H9 (cell line): ENCODE results near the gene STK32B. TPM values are rescaled to one million over a fixed set of nuclear protein-coding genes. Genes with fewer than 3 reads are reported as not detected.
"Not testable (repeated sequence)": the region's sequence is repeated elsewhere in the genome, so short reads cannot be mapped to it uniquely, and the experiment has no call there.

Source experiments
- DNase-seq: peaks from one replicate; pipeline ENCODE4 v3.0.0-alpha.2; 2017
- H2AFZ ChIP-seq: one replicate; pipeline ENCODE4 v1.6.1; 2013; ENCODE audit warnings: mild to moderate bottlenecking, low read length, control low read depth, moderate library complexity
- H2AK5ac ChIP-seq: 2 replicates; pipeline ENCODE4 v1.6.1; 2013; ENCODE audit warnings: low read length, control low read depth, mixed read lengths; ENCODE audit not compliant: insufficient read length
- H2BK120ac ChIP-seq: one replicate; pipeline ENCODE4 v1.6.1; 2013; ENCODE audit warnings: low read depth, mild to moderate bottlenecking, low read length, control low read depth, inconsistent platforms; ENCODE audit not compliant: poor library complexity, severe bottlenecking
- H2BK12ac ChIP-seq: 2 replicates; pipeline ENCODE4 v1.6.1; 2013; ENCODE audit warnings: low read length, control low read depth, mixed read lengths, low read depth; ENCODE audit not compliant: insufficient read length
- H2BK15ac ChIP-seq: 2 replicates; pipeline ENCODE4 v1.6.1; 2013; ENCODE audit warnings: low read depth, low read length, control low read depth
- H2BK20ac ChIP-seq: one replicate; pipeline ENCODE4 v1.6.1; 2013; ENCODE audit warnings: low read depth, mild to moderate bottlenecking, low read length, control low read depth, inconsistent platforms; ENCODE audit not compliant: poor library complexity, severe bottlenecking
- H2BK5ac ChIP-seq: 2 replicates; pipeline ENCODE4 v1.6.1; 2013; ENCODE audit warnings: low read length, control low read depth, mixed read lengths; ENCODE audit not compliant: insufficient read length
- H3K14ac ChIP-seq: 2 replicates; pipeline ENCODE4 v1.6.1; 2013; ENCODE audit warnings: low read length, control low read depth; ENCODE audit not compliant: insufficient read depth
- H3K18ac ChIP-seq: 2 replicates; pipeline ENCODE4 v1.6.1; 2013; ENCODE audit warnings: low read depth, mild to moderate bottlenecking, mixed read lengths, low read length, control low read depth; ENCODE audit not compliant: insufficient read length
- H3K23ac ChIP-seq: 2 replicates; pipeline ENCODE4 v1.6.1; 2013; ENCODE audit warnings: low read length, control low read depth, mixed read lengths, low read depth; ENCODE audit not compliant: insufficient read length
- H3K23me2 ChIP-seq: 2 replicates; pipeline ENCODE4 v1.6.1; 2013; ENCODE audit warnings: low read depth, mild to moderate bottlenecking, mixed read lengths, low read length, control low read depth; ENCODE audit not compliant: insufficient read length, poor library complexity, severe bottlenecking
- H3K27ac ChIP-seq: 2 replicates; pipeline ENCODE4 v1.5.1; 2013; ENCODE audit warnings: low read length, control low read depth, mixed read lengths, low read depth; ENCODE audit not compliant: insufficient read length
- H3K27me3 ChIP-seq: 2 replicates; pipeline ENCODE4 v1.6.1; 2013; ENCODE audit warnings: low read length, control low read depth, inconsistent platforms; ENCODE audit not compliant: insufficient read depth
- H3K4ac ChIP-seq: 2 replicates; pipeline ENCODE4 v1.6.1; 2013; ENCODE audit warnings: low read depth, mild to moderate bottlenecking, control low read depth, inconsistent platforms, low read length, moderate library complexity
- H3K4me1 ChIP-seq: 2 replicates; pipeline ENCODE4 v1.6.1; 2013; ENCODE audit warnings: low read length, control low read depth, inconsistent platforms; ENCODE audit not compliant: insufficient read depth
- H3K4me2 ChIP-seq: 2 replicates; pipeline ENCODE4 v1.6.1; 2013; ENCODE audit warnings: low read length, control low read depth, mixed read lengths; ENCODE audit not compliant: insufficient read length, insufficient read depth
- H3K56ac ChIP-seq: 2 replicates; pipeline ENCODE4 v1.6.1; 2013; ENCODE audit warnings: low read depth, mild to moderate bottlenecking, mixed read lengths, low read length, control low read depth; ENCODE audit not compliant: insufficient read length
- H3K79me1 ChIP-seq: 2 replicates; pipeline ENCODE4 v1.6.1; 2013; ENCODE audit warnings: low read depth, mild to moderate bottlenecking, moderate library complexity, low read length, control low read depth, inconsistent platforms; ENCODE audit not compliant: insufficient read depth, poor library complexity, severe bottlenecking
- H3K79me2 ChIP-seq: 2 replicates; pipeline ENCODE4 v1.6.1; 2013; ENCODE audit warnings: low read length, control low read depth, inconsistent platforms; ENCODE audit not compliant: insufficient read depth
- H3K9ac ChIP-seq: 2 replicates; pipeline ENCODE4 v1.6.1; 2013; ENCODE audit warnings: low read length, control low read depth, mixed read lengths; ENCODE audit not compliant: insufficient read length; ENCODE audit errors: extremely low read depth
- H3K9me3 ChIP-seq: one replicate; pipeline ENCODE4 v1.6.1; 2013; ENCODE audit warnings: low read depth, low read length, inconsistent platforms; ENCODE audit not compliant: control insufficient read depth
- H3T11ph ChIP-seq: one replicate; pipeline ENCODE4 v1.6.1; 2013; ENCODE audit warnings: mild to moderate bottlenecking, low read length, control low read depth, inconsistent platforms
- H4K20me1 ChIP-seq: one replicate; pipeline ENCODE4 v1.6.1; 2013; ENCODE audit not compliant: control insufficient read depth, insufficient read length, insufficient read depth
- H4K5ac ChIP-seq: 2 replicates; pipeline ENCODE4 v1.6.1; 2013; ENCODE audit warnings: low read depth, mild to moderate bottlenecking, mixed read lengths, low read length, control low read depth; ENCODE audit not compliant: insufficient read length
- H4K8ac ChIP-seq: replicated peaks from 2 replicates; pipeline ENCODE4 v1.6.1; 2013; ENCODE audit warnings: low read length, control low read depth, mixed read lengths, low read depth; ENCODE audit not compliant: insufficient read length
- H4K91ac ChIP-seq: 2 replicates; pipeline ENCODE4 v1.6.1; 2013; ENCODE audit warnings: low read depth, mild to moderate bottlenecking, moderate library complexity, mixed read lengths, low read length, control low read depth; ENCODE audit not compliant: insufficient read length
- H3K27ac Mint-ChIP-seq, 3 experiments: 2 replicates in 2 of 3; 3 replicates in 1 of 3; pipeline ENCODE4 v1.8.0; 2020 to 2021; ENCODE audit warnings: mixed read lengths in 3 of 3, mild to moderate bottlenecking in 1 of 3, moderate library complexity in 1 of 3
- H3K27me3 Mint-ChIP-seq: 2 replicates; pipeline ENCODE4 v1.8.0; 2021; ENCODE audit warnings: low read depth, mild to moderate bottlenecking, moderate library complexity, mixed read lengths
- H3K36me3 Mint-ChIP-seq, 3 experiments: 2 replicates in 2 of 3; 3 replicates in 1 of 3; pipeline ENCODE4 v1.8.0; 2020 to 2021; ENCODE audit warnings: low read depth in 3 of 3, mixed read lengths in 3 of 3; ENCODE audit not compliant: insufficient read depth in 1 of 3
- H3K4me1 Mint-ChIP-seq, 2 experiments: 2 replicates each; pipeline ENCODE4 v1.8.0; 2020; ENCODE audit warnings: mixed read lengths in 2 of 2
- H3K4me3 Mint-ChIP-seq, 2 experiments: 2 replicates in 1 of 2; 3 replicates in 1 of 2; pipeline ENCODE4 v1.8.0; 2020 to 2021; ENCODE audit warnings: mild to moderate bottlenecking in 2 of 2, mixed read lengths in 2 of 2, moderate library complexity in 1 of 2
- H3K9me3 Mint-ChIP-seq, 2 experiments: 2 replicates in 1 of 2; 3 replicates in 1 of 2; pipeline ENCODE4 v1.8.0; 2020; ENCODE audit warnings: mild to moderate bottlenecking in 2 of 2, mixed read lengths in 2 of 2, moderate library complexity in 1 of 2
- WGBS: extraction: QIAGEN DNeasy Blood & Tissue Kit; methylation state at CpG from one replicate; pipeline ENCODE4 v1.1.7; 2013; ENCODE audit warnings: missing lambda C conversion rate, low lambda C conversion rate, mixed read lengths; ENCODE audit not compliant: insufficient read length; ENCODE audit errors: extremely low coverage; 5-methylcytosine and 5-hydroxymethylcytosine counted together
- total RNA-seq: library from RNA; stranded (reverse); gene quantifications from 2 replicates; pipeline ENCODE4 v1.2.1, GENCODE V29; 2021
- TF ChIP-seq, protein P1 (sequence below): fragments of 200-600 bp; sonication (generic); conservative IDR thresholded peaks from 3 replicates; pipeline ENCODE4 v1.8.0; 2021; ENCODE audit warnings: antibody characterized with exemption, mild to moderate bottlenecking

The STK32B gene
- total RNA-seq, 1 experiment from 2014 or later: 1.0 TPM

DNA sequence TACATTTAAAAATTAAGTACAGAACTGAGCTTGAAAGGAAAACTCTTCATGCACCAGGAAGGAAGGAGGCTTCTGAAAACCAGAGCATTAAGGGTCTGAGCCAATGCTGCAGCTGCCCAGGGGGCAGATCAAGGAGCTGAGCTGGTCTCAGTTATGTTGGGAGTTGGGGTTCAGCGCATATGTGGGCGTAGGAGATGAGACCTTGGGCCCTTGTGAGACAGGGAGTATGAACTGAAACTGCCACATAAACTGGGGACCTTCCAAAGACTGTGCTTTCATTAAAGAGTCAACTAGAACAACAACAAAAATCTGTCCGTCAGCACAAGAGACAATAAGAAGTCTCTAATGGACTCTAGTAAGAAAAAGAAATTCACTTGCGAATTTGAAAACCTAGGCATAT is 226.9 kb downstream of the STK32B start:
- Histone ChIP-seq H2AK5ac (no peak overlapping the region), H2BK12ac (no peak overlapping the region), H2BK120ac (no peak overlapping the region), H3T11ph (no peak overlapping the region), H3K27me3 (no peaks in the 10 kb centered on the region), H3K23ac (no peak overlapping the region), H3K9me3 (no peaks in the 10 kb centered on the region), H3K27ac (no peak overlapping the region), H4K20me1 (no peaks in the 10 kb centered on the region), H3K9ac (no peak overlapping the region), H3K4me2 (no peak overlapping the region), H3K23me2 (no peaks in the 10 kb centered on the region), H4K91ac (no peak overlapping the region), H3K14ac (no peak overlapping the region; the same call in 1 of the 2 replicates), H3K4ac (no peak overlapping the region), H2BK5ac (no peak overlapping the region), H4K5ac (no peak overlapping the region), H3K18ac (no peak overlapping the region), H3K4me1 (no peaks in the 10 kb centered on the region), H3K79me2 (no peaks in the 10 kb centered on the region), H3K79me1 (no peaks in the 10 kb centered on the region), H2BK15ac (no peak overlapping the region), H2BK20ac (no peak overlapping the region), H4K8ac (no peak overlapping the region), H2AFZ (no peak overlapping the region), H3K56ac (no peak overlapping the region)
- Mint-ChIP-seq H3K27ac (no peak overlapping the region), H3K4me1 (peaks cover 0 to 6% of the 10 kb centered on the region in 2 experiments; a peak in 1 of 4 replicates), H3K27me3 (peaks cover 3% of the 10 kb centered on the region; the same call in 1 of the 2 replicates), H3K36me3 (peaks cover 0 to 3% (median 0%) of the 10 kb centered on the region in 3 experiments; a peak in 1 of 7 replicates), H3K4me3 (no peak overlapping the region), H3K9me3 (peaks cover 0 to 2% of the 10 kb centered on the region in 2 experiments; a peak in 3 of 5 replicates)
- DNase-seq: no peak
- WGBS: no CpG with 5 or more reads among the region's 4 CpGs
- TF ChIP-seq, protein P1, sequence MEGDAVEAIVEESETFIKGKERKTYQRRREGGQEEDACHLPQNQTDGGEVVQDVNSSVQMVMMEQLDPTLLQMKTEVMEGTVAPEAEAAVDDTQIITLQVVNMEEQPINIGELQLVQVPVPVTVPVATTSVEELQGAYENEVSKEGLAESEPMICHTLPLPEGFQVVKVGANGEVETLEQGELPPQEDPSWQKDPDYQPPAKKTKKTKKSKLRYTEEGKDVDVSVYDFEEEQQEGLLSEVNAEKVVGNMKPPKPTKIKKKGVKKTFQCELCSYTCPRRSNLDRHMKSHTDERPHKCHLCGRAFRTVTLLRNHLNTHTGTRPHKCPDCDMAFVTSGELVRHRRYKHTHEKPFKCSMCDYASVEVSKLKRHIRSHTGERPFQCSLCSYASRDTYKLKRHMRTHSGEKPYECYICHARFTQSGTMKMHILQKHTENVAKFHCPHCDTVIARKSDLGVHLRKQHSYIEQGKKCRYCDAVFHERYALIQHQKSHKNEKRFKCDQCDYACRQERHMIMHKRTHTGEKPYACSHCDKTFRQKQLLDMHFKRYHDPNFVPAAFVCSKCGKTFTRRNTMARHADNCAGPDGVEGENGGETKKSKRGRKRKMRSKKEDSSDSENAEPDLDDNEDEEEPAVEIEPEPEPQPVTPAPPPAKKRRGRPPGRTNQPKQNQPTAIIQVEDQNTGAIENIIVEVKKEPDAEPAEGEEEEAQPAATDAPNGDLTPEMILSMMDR: no peak

DNA sequence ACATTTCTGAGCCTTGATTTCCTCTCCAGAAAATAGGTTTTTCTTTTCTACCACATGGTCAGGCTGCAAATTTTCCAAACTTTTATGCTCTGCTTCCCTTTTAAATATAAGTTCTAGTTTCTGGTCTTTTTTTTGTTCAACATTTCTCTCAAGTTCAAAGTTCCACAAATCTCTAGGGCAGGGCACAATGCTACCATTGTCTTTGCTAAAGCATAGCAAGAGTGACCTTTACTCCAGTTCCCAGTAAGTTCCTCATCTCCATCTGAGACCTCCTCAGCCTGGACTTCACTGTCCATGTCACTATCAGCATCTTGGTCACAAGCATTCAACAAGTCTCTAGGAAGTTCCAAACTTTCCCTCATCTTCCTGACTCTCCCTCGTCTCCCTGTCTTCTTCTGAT is 228.8 kb downstream of the STK32B start:
- not testable (repeated sequence) for H3T11ph ChIP-seq, H3K23me2 ChIP-seq, H3K9ac ChIP-seq, DNase-seq, H2BK120ac ChIP-seq, H3K4me3 Mint-ChIP-seq, H3K79me1 ChIP-seq, H3K18ac ChIP-seq, H3K4me2 ChIP-seq, H3K27ac Mint-ChIP-seq, H3K4me1 Mint-ChIP-seq, H2BK20ac ChIP-seq, H4K20me1 ChIP-seq, H3K9me3 Mint-ChIP-seq, H3K23ac ChIP-seq, H3K27ac ChIP-seq, H2AK5ac ChIP-seq, H2BK15ac ChIP-seq, H3K36me3 Mint-ChIP-seq, H3K27me3 ChIP-seq, H2BK5ac ChIP-seq, H4K5ac ChIP-seq, H4K91ac ChIP-seq, H4K8ac ChIP-seq, H3K4ac ChIP-seq, H3K9me3 ChIP-seq, H3K4me1 ChIP-seq, H3K79me2 ChIP-seq, H2BK12ac ChIP-seq, H3K14ac ChIP-seq, H3K27me3 Mint-ChIP-seq, H3K56ac ChIP-seq, H2AFZ ChIP-seq
- no CpG with 5 or more reads among the region's 1 CpG for WGBS
